ENCODE results near the gene CFAP57. TPM values are rescaled to one million over a fixed set of nuclear protein-coding genes. Genes with fewer than 3 reads are reported as not detected.

The CFAP57 gene
- total and polyA plus RNA-seq, 9 of the 15 experiments (the other 6 are each of a cell fraction or from before 2014, with no cell fraction given): 0.04 to 0.22 (median 0.07) TPM; not detected in 3

GRCh38 chr1:43171876-43172526, at the start of gene CFAP57, which contains the start of gene EBNA1BP2 (continued):
- TF ChIP-seq, protein P1, sequence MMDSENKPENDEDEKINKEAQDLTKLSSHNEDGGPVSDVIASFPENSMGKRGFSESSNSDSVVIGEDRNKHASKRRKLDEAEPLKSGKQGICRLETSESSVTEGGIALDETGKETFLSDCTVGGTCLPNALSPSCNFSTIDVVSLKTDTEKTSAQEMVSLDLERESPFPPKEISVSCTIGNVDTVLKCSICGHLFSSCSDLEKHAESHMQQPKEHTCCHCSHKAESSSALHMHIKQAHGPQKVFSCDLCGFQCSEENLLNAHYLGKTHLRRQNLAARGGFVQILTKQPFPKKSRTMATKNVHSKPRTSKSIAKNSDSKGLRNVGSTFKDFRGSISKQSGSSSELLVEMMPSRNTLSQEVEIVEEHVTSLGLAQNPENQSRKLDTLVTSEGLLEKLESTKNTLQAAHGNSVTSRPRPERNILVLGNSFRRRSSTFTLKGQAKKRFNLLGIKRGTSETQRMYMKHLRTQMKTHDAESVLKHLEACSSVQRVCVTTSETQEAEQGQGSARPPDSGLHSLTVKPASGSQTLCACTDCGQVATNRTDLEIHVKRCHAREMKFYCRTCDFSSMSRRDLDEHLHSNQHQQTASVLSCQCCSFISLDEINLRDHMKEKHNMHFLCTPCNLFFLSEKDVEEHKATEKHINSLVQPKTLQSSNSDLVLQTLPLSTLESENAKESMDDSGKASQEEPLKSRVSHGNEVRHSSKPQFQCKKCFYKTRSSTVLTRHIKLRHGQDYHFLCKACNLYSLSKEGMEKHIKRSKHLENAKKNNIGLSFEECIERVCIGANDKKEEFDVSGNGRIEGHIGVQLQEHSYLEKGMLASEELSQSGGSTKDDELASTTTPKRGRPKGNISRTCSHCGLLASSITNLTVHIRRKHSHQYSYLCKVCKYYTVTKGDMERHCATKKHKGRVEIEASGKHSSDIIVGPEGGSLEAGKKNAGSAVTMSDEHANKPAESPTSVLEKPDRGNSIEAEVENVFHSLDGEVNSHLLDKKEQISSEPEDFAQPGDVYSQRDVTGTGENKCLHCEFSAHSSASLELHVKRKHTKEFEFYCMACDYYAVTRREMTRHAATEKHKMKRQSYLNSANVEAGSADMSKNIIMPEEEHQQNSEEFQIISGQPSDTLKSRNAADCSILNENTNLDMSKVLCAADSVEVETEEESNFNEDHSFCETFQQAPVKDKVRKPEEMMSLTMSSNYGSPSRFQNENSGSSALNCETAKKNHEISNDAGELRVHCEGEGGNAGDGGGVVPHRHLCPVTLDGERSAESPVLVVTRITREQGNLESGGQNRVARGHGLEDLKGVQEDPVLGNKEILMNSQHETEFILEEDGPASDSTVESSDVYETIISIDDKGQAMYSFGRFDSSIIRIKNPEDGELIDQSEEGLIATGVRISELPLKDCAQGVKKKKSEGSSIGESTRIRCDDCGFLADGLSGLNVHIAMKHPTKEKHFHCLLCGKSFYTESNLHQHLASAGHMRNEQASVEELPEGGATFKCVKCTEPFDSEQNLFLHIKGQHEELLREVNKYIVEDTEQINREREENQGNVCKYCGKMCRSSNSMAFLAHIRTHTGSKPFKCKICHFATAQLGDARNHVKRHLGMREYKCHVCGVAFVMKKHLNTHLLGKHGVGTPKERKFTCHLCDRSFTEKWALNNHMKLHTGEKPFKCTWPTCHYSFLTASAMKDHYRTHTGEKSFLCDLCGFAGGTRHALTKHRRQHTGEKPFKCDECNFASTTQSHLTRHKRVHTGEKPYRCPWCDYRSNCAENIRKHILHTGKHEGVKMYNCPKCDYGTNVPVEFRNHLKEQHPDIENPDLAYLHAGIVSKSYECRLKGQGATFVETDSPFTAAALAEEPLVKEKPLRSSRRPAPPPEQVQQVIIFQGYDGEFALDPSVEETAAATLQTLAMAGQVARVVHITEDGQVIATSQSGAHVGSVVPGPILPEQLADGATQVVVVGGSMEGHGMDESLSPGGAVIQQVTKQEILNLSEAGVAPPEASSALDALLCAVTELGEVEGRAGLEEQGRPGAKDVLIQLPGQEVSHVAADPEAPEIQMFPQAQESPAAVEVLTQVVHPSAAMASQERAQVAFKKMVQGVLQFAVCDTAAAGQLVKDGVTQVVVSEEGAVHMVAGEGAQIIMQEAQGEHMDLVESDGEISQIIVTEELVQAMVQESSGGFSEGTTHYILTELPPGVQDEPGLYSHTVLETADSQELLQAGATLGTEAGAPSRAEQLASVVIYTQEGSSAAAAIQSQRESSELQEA (IDR thresholded peaks at IDR 0.05; ENCODE audit: low read depth): no peak
- TF ChIP-seq SRSF7 (optimal IDR thresholded peaks at IDR 0.05; ENCODE audit: low read depth, low read length) (no peak), SPI1 (IDR thresholded peaks at IDR 0.05; ENCODE audit: borderline replicate concordance, low read depth, low read length) (peak; percentile 87), CBX2 (IDR thresholded peaks at IDR 0.05; ENCODE audit: insufficient read depth, low read length, poor library complexity, severe bottlenecking) (no peak), SFPQ (IDR thresholded peaks at IDR 0.05; ENCODE audit: low read depth, low read length) (no peak), FOXK2 (conservative IDR thresholded peaks at IDR 0.05 in 1 of 2, IDR thresholded peaks at IDR 0.05 in 1 of 2; ENCODE audit: low read depth in 2 of 2) (peak; percentile 69 to 78; a peak in 3 of 4 replicates), PHTF2 (CRISPR knock-in tag; IDR thresholded peaks at IDR 0.05) (no peak), FIP1L1 (IDR thresholded peaks at IDR 0.05; ENCODE audit: low read depth, low read length, poor library complexity, severe bottlenecking) (no peak)
- TF ChIP-seq, protein P2, sequence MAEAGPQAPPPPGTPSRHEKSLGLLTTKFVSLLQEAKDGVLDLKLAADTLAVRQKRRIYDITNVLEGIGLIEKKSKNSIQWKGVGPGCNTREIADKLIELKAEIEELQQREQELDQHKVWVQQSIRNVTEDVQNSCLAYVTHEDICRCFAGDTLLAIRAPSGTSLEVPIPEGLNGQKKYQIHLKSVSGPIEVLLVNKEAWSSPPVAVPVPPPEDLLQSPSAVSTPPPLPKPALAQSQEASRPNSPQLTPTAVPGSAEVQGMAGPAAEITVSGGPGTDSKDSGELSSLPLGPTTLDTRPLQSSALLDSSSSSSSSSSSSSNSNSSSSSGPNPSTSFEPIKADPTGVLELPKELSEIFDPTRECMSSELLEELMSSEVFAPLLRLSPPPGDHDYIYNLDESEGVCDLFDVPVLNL (CRISPR knock-in tag; IDR thresholded peaks at IDR 0.05; ENCODE audit: low read depth): peak; percentile 56; the same call in 1 of the 2 replicates
- TF ChIP-seq, protein P3, sequence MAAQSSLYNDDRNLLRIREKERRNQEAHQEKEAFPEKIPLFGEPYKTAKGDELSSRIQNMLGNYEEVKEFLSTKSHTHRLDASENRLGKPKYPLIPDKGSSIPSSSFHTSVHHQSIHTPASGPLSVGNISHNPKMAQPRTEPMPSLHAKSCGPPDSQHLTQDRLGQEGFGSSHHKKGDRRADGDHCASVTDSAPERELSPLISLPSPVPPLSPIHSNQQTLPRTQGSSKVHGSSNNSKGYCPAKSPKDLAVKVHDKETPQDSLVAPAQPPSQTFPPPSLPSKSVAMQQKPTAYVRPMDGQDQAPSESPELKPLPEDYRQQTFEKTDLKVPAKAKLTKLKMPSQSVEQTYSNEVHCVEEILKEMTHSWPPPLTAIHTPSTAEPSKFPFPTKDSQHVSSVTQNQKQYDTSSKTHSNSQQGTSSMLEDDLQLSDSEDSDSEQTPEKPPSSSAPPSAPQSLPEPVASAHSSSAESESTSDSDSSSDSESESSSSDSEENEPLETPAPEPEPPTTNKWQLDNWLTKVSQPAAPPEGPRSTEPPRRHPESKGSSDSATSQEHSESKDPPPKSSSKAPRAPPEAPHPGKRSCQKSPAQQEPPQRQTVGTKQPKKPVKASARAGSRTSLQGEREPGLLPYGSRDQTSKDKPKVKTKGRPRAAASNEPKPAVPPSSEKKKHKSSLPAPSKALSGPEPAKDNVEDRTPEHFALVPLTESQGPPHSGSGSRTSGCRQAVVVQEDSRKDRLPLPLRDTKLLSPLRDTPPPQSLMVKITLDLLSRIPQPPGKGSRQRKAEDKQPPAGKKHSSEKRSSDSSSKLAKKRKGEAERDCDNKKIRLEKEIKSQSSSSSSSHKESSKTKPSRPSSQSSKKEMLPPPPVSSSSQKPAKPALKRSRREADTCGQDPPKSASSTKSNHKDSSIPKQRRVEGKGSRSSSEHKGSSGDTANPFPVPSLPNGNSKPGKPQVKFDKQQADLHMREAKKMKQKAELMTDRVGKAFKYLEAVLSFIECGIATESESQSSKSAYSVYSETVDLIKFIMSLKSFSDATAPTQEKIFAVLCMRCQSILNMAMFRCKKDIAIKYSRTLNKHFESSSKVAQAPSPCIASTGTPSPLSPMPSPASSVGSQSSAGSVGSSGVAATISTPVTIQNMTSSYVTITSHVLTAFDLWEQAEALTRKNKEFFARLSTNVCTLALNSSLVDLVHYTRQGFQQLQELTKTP (IDR thresholded peaks at IDR 0.05; ENCODE audit: low read depth in 1 of 2, partially characterized antibody in 2 of 2): peak; percentile 7 to 36

Data from K562 (cell line).